Measurements from ENCODE around the gene ACO1.
A peak's percentile ranks its signal among the peaks of the same experiment; 100 is the strongest.

ACO1 gene

DNA sequence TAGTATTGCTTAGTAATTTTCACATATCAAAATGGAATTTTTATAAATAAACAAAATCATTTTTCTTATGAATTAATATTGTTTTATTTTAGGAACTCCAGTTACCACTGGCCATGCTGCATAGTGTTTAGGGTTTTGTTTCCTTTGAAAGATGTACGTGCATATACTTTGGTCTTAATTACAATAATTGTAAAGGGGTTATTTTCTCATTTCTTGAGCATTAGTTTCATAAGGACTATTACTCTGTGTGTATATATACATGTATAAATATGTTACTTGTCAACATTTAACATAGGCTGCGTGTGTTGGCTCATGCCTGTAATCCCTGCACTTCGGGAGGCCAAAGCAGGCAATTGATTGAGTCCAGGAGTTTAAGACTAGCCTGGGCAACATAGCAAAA, 21.6 kb downstream of the ACO1 start:
- DNase-seq (ENCODE audit: low read depth) = no peak
- H3K4me3 ChIP-seq (ENCODE audit: low read depth, low read length) = no peak overlapping the region

DNA sequence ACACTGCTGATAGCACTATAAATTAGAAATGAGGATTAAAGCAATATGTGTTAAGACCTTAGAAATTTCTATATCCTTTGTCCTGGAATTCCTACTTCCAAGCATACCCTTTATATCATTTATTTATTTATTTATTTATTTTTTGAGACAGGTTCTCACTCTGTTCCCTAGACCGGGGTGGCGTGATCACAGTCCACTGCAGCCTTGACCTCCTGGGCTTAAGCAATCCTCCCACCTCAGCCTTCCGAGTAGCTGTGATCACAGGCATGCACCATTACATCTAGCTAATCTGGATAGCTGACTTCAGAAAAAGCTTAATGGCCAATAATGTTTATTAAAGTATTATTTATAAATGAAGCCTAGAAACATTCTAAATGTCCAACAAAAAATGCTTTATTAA, 27.3 kb downstream of the ACO1 start:
- no peak overlapping the region for H3K4me3 ChIP-seq (ENCODE audit: low read depth, low read length)
- DNase-seq (ENCODE audit: low read depth) = no peak

DNA sequence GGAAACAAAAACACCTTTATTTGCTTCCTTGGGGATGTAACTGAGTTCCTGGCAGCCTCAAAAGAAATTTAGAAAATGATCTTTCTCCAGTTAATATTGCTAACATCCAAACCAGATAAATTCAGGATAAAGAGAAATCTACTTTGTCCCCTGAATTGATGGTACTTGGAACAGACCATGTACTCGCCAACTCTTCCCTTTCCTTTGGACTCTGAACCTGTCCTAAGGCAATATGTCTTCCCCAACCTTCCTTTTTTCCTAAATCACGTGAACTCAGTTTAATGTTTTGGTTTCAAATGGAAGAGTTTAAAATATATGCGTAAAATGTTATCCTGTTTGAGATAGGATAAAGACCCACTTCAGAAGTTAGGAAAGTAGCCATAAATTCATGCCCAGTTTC, 28.0 kb downstream of the ACO1 start:
- H3K4me3 ChIP-seq (ENCODE audit: low read depth, low read length) = no peak overlapping the region
- no peak for DNase-seq (ENCODE audit: low read depth)

DNA sequence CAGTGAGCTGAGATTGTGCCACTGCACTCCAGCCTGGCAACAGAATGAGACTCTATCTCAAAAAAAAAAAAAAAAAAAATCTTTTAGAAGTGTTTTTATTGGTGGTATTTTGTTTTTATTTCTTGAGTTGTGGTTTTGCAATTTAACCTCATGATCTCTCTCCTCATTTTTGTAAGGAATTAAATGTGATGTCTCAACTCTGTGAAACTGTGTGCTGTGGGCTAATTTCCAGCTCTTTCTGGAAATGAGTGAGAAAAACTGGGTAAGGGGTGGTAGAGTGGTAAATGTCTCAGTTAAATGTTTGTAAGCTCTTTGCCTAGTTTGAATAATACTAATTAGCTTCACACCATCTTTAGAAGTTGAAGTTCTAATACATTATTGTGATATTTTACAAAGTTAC, 29.0 kb downstream of the ACO1 start:
- no peak overlapping the region for H3K4me3 ChIP-seq (ENCODE audit: low read depth, low read length)
- no peak for DNase-seq (ENCODE audit: low read depth)

DNA sequence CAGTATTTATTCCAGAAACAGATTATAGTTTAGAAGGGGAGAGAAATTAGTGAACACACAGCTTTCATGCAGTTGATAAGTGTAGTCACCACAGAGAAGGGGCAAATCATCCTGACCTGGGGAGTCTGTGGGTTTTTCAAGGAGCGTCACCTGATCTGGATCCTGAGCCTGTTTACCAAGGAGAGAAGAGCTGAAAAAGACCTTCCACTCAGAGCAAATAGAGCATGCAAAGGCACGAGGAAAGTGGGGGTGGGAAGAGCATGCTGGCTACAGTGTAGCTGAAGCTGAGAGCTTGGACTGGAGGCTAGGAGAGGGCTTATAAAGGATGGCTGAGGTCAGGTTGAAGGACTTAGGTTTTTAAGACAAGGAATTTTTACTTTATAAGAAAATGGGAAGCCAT, 30.4 kb downstream of the ACO1 start:
- no peak for DNase-seq (ENCODE audit: low read depth)
- H3K4me3 ChIP-seq (ENCODE audit: low read depth, low read length) = no peak overlapping the region

DNA sequence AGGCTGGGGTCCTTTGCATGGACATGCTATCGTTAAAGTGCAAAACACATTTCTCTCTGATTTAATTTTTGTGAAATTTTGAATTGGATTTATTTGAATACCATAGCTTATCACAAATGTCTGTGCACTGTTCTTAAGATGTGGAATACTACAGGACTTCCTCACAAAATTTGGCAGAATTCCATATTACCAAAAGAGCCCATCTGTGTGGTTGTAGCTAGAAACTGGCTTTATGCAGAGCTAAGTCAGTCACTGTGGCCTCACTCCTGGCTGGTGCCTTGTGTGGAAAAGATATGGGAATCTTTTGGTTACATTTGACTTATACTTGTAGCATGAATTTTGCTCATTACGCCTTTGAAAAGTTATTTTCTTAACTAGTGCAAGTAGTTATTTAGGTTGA, 35.5 kb downstream of the ACO1 start:
- no peak for DNase-seq (ENCODE audit: low read depth)
- no peak overlapping the region for H3K4me3 ChIP-seq (ENCODE audit: low read depth, low read length)

DNA sequence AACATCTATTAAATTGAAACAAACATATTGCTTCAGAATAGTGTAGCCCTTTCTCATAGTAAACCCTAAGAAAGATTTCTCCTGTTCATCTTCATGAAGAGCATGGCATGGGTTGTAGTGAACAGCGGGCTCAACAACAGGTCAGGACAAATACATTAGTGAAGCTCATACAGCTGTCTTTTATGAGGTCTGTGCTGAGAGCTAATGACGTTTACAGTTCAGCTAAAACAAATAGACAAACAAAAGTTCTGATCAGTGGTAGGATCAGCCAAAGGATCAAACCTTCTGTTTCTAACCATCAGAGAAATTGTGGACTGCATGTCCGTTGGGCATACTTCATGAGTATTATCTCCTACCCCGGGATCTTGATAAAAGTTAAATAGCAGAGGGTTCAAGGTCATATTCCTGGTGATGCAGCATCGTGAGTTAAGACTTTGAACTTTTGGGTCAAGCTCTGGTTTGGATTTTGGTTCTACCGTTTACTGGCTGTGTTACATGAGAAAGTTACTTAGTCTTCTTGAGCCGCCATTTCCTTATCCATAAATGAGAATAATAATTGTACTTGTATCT, 37.9 kb downstream of the ACO1 start:
- DNase-seq (ENCODE audit: low read depth) = no peak

DNA sequence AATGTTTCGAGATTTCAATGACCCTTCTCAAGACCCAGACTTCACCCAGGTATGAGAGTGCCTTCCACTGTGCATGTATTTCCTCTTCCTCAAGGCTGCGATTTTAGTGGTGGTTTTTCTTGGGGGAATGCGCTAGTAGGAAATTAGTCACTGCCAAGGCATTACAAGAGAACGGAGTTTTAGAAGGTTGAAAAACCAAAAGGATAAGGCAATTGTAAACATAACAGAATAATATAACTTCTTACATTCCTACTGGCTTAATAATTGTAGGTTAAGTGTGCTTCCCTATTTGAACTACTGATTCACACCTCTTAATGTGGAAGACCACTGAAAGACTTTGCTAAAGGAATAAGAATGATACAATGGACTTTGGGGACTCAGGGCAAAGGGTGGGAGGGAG, 38.9 kb downstream of the ACO1 start:
- no peak overlapping the region for H3K4me3 ChIP-seq (ENCODE audit: low read depth, low read length)
- peak; percentile 14 for DNase-seq (ENCODE audit: low read depth)

More for the DNA sequence above, 37.9 kb downstream of the ACO1 start:
- no peak overlapping the region for H3K4me3 ChIP-seq (ENCODE audit: low read depth, low read length)

DNA sequence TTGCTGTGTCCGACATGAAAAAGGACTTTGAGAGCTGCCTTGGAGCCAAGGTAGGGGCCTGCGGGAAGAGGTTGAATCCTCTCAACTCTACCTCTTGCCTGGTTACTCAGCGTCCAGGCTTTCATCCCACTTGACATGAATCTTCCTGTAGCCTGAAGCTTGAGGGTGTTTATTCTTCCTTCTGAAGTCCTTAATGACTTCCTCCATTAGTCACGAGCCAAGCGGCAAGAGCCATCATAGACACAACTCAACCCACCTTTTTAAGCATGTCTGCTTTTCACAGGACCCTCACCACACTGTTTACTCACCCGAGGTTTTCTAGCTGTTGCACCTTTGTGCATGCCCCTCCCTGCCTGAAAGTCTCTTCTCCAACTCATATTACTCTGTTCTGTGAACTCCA, 40.2 kb downstream of the ACO1 start:
- no peak for DNase-seq (ENCODE audit: low read depth)
- H3K4me3 ChIP-seq (ENCODE audit: low read depth, low read length) = no peak overlapping the region

DNA sequence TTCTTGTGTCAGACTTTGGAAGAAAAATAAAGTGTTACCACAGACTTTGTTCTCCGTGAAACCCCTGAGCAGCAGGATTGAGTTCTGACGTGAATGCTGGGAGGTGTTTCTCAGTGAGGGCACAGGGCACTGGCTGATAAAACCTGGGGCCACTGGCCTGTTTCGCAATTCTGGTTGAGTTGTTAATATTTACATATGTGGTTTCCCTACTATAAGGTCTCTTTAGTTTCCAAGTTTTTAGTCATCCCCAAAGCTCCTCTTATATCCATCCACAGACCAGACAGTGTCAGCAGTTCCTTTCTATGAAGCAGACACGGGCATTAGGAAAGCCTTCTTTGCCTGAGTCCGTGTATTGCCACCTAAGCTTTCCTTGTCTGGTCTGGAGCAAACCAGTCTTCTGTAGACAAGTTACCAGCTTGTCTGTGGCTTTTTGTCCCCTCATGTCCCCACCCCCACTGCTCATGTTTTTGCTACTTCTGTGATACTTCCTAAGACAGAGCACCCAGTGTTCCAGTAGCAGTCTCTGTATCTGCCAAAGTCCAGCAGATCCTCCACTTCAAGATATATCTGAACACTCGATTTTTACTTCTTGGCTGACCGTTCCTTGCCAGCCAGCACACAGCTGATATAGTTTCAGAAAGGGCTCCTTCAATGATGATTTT, 42.0 kb downstream of the ACO1 start:
- H3K4me3 ChIP-seq (ENCODE audit: low read depth, low read length) = no peak overlapping the region
- DNase-seq (ENCODE audit: low read depth) = peak; percentile 84

DNA sequence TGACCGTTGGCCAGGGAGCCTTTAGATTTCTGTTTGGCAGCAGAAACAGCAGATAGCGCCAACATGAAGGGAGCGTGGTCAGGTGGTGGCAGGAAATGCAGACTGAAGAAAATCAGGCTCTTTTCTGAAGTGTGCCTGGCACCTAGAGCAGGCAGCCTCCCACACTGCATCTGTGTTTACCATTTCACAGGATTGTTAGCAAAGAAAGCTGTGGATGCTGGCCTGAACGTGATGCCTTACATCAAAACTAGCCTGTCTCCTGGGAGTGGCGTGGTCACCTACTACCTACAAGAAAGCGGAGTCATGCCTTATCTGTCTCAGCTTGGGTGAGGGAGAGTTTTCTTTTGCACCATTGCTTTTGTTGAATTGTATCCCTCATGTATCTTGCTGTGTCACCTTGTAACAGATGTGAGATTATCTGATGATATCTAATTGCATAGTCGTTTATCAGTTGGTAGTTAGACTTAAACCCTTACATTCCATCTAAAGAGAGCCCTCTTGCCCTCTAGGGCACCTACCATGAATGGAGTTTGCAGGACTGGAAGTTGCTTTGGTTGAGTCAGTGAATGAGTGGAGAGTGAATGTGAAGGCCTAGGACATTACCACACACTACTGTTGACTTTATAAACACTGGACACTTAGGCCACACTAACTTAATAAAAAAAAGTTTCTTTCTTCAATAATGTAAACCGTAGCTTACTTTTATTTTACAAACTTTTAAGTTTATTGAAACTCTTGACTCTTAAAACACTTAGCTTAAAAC, 42.8 kb downstream of the ACO1 start:
- H3K4me3 ChIP-seq (ENCODE audit: low read depth, low read length) = no peak overlapping the region
- DNase-seq (ENCODE audit: low read depth) = no peak

DNA sequence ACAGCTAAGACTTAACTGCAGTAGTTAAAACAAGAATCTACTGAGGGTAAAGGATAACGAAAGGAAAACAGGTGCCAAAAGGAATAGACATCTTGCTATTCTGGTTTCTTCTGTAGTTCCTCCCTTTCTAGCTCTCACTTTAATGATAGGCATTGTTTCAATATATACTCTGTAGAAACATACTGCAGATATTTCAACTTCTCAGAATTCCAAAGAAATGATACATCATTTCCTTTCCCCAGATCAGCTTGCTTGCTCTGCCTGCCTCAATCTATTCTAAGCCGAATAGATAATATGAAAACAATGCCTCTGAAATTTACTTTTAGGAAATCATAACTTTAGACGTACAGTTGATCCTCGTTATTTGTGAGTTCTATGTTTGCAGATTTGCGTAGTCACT, 46.3 kb downstream of the ACO1 start:
- no peak for DNase-seq (ENCODE audit: low read depth)

DNA sequence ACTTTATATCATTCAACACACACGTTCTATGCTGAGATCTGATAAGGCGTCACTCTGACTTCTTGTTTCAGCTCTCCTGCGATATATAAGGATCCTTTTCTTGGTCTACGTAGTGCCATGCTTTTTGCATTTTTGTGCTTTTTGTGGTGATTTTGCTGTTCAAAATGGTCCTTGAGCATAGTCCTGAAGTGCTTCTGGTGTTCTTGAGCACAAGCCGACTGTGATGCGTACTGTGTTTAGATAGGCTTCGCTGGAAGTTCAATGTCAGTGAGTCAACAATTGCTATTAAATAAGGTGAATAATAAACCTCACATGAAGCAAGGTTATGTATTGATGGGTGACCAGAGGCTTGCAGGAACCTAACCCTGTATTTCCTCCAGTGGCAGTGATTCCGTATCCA, 46.8 kb downstream of the ACO1 start:
- DNase-seq (ENCODE audit: low read depth) = no peak
- H3K4me3 ChIP-seq (ENCODE audit: low read depth, low read length) = no peak overlapping the region

More for the DNA sequence above, 46.3 kb downstream of the ACO1 start:
- H3K4me3 ChIP-seq (ENCODE audit: low read depth, low read length) = no peak overlapping the region

DNA sequence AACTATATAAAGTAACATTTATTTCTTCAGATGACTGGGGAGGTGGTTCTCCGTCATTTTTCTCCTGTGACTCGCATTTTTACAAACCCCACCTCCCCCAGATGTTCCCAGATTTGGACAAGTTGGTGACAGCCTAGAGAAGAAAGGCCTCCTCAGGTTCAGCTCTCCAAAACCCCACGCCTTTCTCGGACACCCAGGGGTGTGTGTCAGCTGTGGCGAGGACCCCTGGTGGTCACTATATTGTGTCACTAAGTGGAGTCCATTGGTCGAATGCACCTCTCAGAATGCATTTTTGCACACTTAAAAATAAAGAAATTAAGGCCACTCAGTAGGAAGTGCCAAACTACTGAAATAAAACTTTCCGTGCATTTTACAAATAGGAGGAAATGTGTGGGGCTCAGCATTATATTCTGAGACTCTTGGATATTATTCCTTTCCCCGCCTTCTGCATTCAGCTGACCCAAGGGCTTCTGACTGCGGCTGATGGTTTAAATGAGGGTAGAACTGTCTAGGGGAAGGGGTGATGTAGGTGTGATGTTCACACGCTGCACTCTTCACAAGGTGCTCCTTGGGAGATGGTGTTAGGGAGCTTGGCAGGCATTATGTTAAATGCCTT, 47.6 kb downstream of the ACO1 start:
- no peak for DNase-seq (ENCODE audit: low read depth)

DNA sequence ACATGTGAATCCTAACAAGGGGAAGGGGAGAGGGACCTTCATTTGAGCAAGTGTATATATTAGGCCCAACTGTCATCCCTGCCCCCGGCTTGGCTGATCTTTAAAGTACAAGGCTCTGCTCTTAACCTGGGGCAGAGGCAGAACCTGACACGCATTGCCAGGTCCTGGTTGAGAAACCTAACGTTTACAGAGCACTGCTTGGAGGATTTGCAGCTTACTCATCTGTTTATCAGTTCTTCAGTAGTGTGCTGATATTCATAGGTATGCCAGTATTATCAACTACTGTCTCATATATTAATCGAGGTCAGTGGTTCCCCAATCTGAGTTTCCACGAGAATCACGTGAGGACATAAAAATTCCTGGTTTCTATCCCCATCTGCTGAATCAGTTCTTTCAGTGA, 50.4 kb downstream of the ACO1 start:
- no peak overlapping the region for H3K4me3 ChIP-seq (ENCODE audit: low read depth, low read length)
- no peak for DNase-seq (ENCODE audit: low read depth)

More for the DNA sequence above, 47.6 kb downstream of the ACO1 start:
- H3K4me3 ChIP-seq (ENCODE audit: low read depth, low read length) = no peak overlapping the region

DNA sequence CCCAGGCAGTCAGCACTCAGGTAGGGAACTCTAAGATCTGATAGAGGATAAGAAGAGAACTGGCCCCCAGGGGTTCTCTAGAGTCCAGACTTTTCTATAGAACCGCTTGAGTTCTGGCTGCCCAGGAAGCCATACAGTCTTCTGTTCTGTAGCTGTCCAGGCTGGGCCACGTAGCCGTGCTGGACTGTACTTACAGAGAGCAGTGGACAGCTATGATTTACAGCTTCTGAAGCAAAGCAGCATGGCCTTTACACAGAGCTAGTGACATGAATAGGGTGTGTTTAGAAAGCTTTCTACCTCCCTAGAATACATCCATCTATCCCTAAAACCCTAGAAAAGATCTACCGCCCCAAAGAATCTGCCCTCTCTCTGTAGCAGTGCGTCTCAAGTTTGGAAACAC, 57.2 kb downstream of the ACO1 start:
- DNase-seq (ENCODE audit: low read depth) = no peak
- no peak overlapping the region for H3K4me3 ChIP-seq (ENCODE audit: low read depth, low read length)

DNA sequence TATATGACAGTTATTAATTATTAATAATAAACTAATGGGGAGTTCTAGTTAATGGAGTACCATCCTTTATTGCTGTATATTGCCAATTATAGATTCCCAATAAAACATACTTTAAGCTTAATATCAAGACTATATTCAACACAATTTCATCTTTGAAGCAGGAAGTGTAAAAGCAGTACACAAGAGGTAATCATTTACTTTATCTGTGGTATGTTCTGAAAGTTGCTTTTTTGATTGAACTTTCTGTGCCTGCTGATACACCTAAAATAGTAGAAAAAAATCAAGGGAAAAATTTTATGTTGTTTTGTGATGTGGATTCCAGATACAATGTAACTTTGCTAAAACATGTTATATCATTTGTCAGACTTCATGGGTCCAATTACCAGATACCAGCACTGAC, 58.0 kb downstream of the ACO1 start:
- no peak for DNase-seq (ENCODE audit: low read depth)
- H3K4me3 ChIP-seq (ENCODE audit: low read depth, low read length) = no peak overlapping the region

DNA sequence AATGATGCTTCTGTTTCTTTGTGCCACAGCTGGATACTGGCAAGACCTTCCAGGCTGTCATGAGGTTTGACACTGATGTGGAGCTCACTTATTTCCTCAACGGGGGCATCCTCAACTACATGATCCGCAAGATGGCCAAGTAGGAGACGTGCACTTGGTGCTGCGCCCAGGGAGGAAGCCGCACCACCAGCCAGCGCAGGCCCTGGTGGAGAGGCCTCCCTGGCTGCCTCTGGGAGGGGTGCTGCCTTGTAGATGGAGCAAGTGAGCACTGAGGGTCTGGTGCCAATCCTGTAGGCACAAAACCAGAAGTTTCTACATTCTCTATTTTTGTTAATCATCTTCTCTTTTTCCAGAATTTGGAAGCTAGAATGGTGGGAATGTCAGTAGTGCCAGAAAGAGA, 65.5 kb downstream of the ACO1 start:
- DNase-seq (ENCODE audit: low read depth) = no peak

DNA sequence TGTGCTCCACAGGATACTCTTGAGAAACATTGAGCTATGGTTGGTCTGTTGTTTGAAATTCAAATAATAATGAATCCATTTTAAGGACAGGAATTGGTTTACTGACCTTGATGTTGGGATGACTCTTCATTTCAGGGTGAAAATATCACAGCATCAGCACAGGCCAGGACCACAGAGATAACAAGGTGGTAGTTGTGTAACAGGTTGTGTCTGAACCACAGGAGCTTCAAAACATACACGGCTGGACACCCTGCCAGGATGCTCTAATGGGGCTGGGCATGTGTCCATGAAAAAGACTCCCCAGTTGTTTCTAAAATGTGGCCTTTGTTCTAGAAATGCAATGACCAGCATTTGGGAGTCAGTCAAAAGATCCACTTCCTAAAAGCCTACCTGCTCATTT, 69.8 kb downstream of the ACO1 start:
- no peak overlapping the region for H3K4me3 ChIP-seq (ENCODE audit: low read depth, low read length)
- no peak for DNase-seq (ENCODE audit: low read depth)

More for the DNA sequence above, 65.5 kb downstream of the ACO1 start:
- no peak overlapping the region for H3K4me3 ChIP-seq (ENCODE audit: low read depth, low read length)

DNA sequence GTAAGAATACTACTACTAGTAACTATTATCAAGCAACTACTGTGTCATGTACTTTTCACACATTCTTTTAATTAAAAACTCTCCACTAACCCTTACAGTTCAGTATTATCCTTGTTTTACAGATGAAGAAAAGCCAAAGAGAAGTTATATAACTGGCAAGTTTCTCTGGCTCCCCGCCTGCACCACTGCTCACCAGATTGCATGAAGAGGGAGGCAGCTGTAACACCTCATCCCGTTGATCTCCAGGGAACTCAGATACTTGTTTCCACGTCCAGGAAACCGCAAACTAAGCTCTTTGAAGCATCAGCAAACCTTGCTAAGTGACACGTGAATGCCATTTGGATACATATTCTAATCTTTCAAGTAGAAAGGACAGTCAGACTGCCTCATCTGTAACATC, 71.3 kb downstream of the ACO1 start:
- no peak overlapping the region for H3K4me3 ChIP-seq (ENCODE audit: low read depth, low read length)
- DNase-seq (ENCODE audit: low read depth) = no peak

DNA sequence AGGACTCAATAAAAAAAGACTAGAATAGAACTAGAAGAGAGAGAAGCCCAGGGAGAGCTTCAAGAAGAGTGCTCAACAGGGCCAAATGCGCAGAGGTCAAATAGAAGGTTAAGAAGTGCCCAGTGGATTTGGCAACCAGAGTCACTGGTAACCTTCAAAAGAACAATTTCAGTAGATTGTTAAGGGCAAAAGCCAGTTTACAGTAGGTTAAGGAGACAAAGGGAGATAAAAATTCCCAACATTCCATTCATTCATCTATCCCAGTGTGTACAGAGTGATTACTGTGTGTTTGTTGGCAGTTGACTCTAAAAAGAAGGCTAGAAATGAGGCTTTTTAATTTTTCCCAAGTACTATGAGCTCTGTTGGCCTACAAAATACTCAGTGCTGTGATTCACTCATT, 72.1 kb downstream of the ACO1 start:
- H3K4me3 ChIP-seq (ENCODE audit: low read depth, low read length) = no peak overlapping the region
- DNase-seq (ENCODE audit: low read depth) = no peak
